ENCODE data around the gene CHPF. TPM values are rescaled to one million over a fixed set of nuclear protein-coding genes. Genes with fewer than 3 reads are reported as not detected.
A peak's percentile ranks its signal among the peaks of the same experiment; 100 is the strongest.

The CHPF gene
- total RNA-seq, 1 donor from 2014 or later, result 81.0 TPM

GRCh38 chr2:219500135-219500534 lies 43.5 kb downstream of the CHPF start:
- Mint-ChIP-seq H3K36me3 (peaks cover 10% of the 10 kb centered on the region), H3K9me3 (no peaks in the 10 kb centered on the region), H3K4me1 (peaks cover 48% of the 10 kb centered on the region), H3K4me3 (peak overlapping the region; percentile 89), H3K27me3 (ENCODE audit: low read depth) (peaks cover 36% of the 10 kb centered on the region), H3K27ac (no peak overlapping the region)
- no peak for DNase-seq (ENCODE audit: low spot score in 2 of 2, unreplicated experiment in 2 of 2)
- no peak for TF ChIP-seq CTCF (IDR thresholded peaks at IDR 0.05; ENCODE audit: unreplicated experiment)

GRCh38 chr2:219499555-219499954 lies 44.1 kb downstream of the CHPF start:
- Mint-ChIP-seq H3K36me3 (peaks cover 5% of the 10 kb centered on the region), H3K4me1 (peaks cover 54% of the 10 kb centered on the region), H3K9me3 (no peaks in the 10 kb centered on the region), H3K27ac (peak overlapping the region; percentile 89), H3K4me3 (peak overlapping the region; percentile 89), H3K27me3 (ENCODE audit: low read depth) (peaks cover 41% of the 10 kb centered on the region)
- no peak for TF ChIP-seq CTCF (IDR thresholded peaks at IDR 0.05; ENCODE audit: unreplicated experiment)
- no peak for DNase-seq (ENCODE audit: low spot score in 2 of 2, unreplicated experiment in 2 of 2)

- peaks cover 47% of the 10 kb centered on the region for H3K27me3 Mint-ChIP-seq (ENCODE audit: low read depth)
- H3K36me3 Mint-ChIP-seq, result no peaks in the 10 kb centered on the region
- H3K9me3 Mint-ChIP-seq, result no peaks in the 10 kb centered on the region
- no peak for DNase-seq (ENCODE audit: low spot score in 2 of 2, unreplicated experiment in 2 of 2)
- peak overlapping the region; percentile 89 for H3K4me3 Mint-ChIP-seq
- no peak for TF ChIP-seq CTCF (IDR thresholded peaks at IDR 0.05; ENCODE audit: unreplicated experiment)
- peaks cover 55% of the 10 kb centered on the region for H3K4me1 Mint-ChIP-seq
- peak overlapping the region; percentile 89 for H3K27ac Mint-ChIP-seq
These were observed 44.6 kb downstream of the CHPF start for GRCh38 chr2:219499058-219499307.

GRCh38 chr2:219498280-219499057 lies 45.1 kb downstream of the CHPF start, which contains the start of gene GMPPA:
TSS of gene GMPPA (plus strand) at chr2:219498891. CDS start at chr2:219499976, 1,085 bp downstream.
- no peak for TF ChIP-seq CTCF (IDR thresholded peaks at IDR 0.05; ENCODE audit: unreplicated experiment)
- peak; percentile 84 to 91 for DNase-seq (ENCODE audit: low spot score in 2 of 2, unreplicated experiment in 2 of 2)
- H3K27ac Mint-ChIP-seq, result peak within 1 kb of the TSS; percentile 89
- H3K9me3 Mint-ChIP-seq, result no peaks in the 10 kb centered on the region
- H3K4me3 Mint-ChIP-seq, result peak within 1 kb of the TSS; percentile 89
- peaks cover 55% of the 10 kb centered on the region for H3K4me1 Mint-ChIP-seq
- H3K36me3 Mint-ChIP-seq, result no peaks in the 10 kb centered on the region
- H3K27me3 Mint-ChIP-seq (ENCODE audit: low read depth), result peaks cover 52% of the 10 kb centered on the region

- Mint-ChIP-seq H3K9me3 (no peaks in the 10 kb centered on the region), H3K27ac (peak overlapping the region; percentile 89), H3K4me3 (peak overlapping the region; percentile 89), H3K4me1 (peaks cover 55% of the 10 kb centered on the region), H3K36me3 (no peaks in the 10 kb centered on the region), H3K27me3 (ENCODE audit: low read depth) (peaks cover 60% of the 10 kb centered on the region)
- no peak for TF ChIP-seq CTCF (IDR thresholded peaks at IDR 0.05; ENCODE audit: unreplicated experiment)
- DNase-seq (ENCODE audit: low spot score in 2 of 2, unreplicated experiment in 2 of 2), result no peak
These were observed 45.9 kb downstream of the CHPF start for GRCh38 chr2:219497495-219498279.
